Mesenchymal stem cell (in vitro differentiated cells and primary cell): ENCODE data around the gene UPP1. TPM values are rescaled to one million over a fixed set of nuclear protein-coding genes. Genes with fewer than 3 reads are reported as not detected.
A peak's percentile ranks its signal among the peaks of the same experiment; 100 is the strongest.

Source experiments
- DNase-seq: peaks from one replicate; pipeline ENCODE4 v3.0.0-alpha.2; 2013
- H2AFZ ChIP-seq: one replicate; pipeline ENCODE4 v1.6.1; 2013; ENCODE audit warnings: low read depth, mild to moderate bottlenecking, control low read depth, inconsistent platforms, low read length, moderate library complexity
- H2AK5ac ChIP-seq: 2 replicates; pipeline ENCODE4 v1.6.1; 2013; ENCODE audit warnings: low read length, moderate library complexity, mild to moderate bottlenecking, inconsistent platforms; ENCODE audit not compliant: severe bottlenecking
- H2BK120ac ChIP-seq: one replicate; pipeline ENCODE4 v1.6.1; 2013; ENCODE audit warnings: low read depth, mild to moderate bottlenecking, inconsistent platforms, low read length, moderate library complexity
- H2BK12ac ChIP-seq, 2 experiments: one replicate each; pipeline ENCODE4 v1.6.1; 2013; ENCODE audit warnings: inconsistent platforms in 2 of 2, low read length in 2 of 2, mild to moderate bottlenecking in 2 of 2, moderate library complexity in 2 of 2, control low read depth in 1 of 2
- H2BK15ac ChIP-seq: one replicate; pipeline ENCODE4 v1.6.1; 2013; ENCODE audit warnings: mild to moderate bottlenecking, low read depth, inconsistent platforms; ENCODE audit not compliant: poor library complexity, severe bottlenecking
- H2BK5ac ChIP-seq: 2 replicates; pipeline ENCODE4 v1.6.1; 2013; ENCODE audit warnings: low read depth, mild to moderate bottlenecking, low read length, control low read depth, inconsistent platforms; ENCODE audit not compliant: poor library complexity, severe bottlenecking
- H3K14ac ChIP-seq, 2 experiments: one replicate each; pipeline ENCODE4 v1.6.1; 2013; ENCODE audit warnings: inconsistent platforms in 2 of 2, low read length in 2 of 2, control low read depth in 1 of 2, mild to moderate bottlenecking in 1 of 2, moderate library complexity in 1 of 2
- H3K18ac ChIP-seq, 2 experiments: one replicate each; pipeline ENCODE4 v1.6.1; 2013; ENCODE audit warnings: inconsistent platforms in 2 of 2, low read length in 2 of 2, control low read depth in 1 of 2, low read depth in 1 of 2, mild to moderate bottlenecking in 1 of 2
- H3K23ac ChIP-seq, 2 experiments: one replicate each; pipeline ENCODE4 v1.6.1; 2013; ENCODE audit warnings: inconsistent platforms in 2 of 2, low read length in 2 of 2, mild to moderate bottlenecking in 2 of 2, moderate library complexity in 2 of 2, control low read depth in 1 of 2
- H3K27ac ChIP-seq: 2 replicates; pipeline ENCODE4 v1.5.1; 2013; ENCODE audit warnings: mild to moderate bottlenecking, moderate library complexity, low read length, control low read depth, inconsistent platforms; ENCODE audit not compliant: poor library complexity, severe bottlenecking
- H3K27me3 ChIP-seq, 2 experiments: 2 replicates each; pipeline versions ENCODE4 v1.6.1 to v1.7.0; 2013; ENCODE audit warnings: low read length in 2 of 2, mild to moderate bottlenecking in 2 of 2, moderate library complexity in 2 of 2, control low read depth in 1 of 2, inconsistent platforms in 1 of 2; ENCODE audit not compliant: control insufficient read depth in 1 of 2, insufficient read depth in 1 of 2
- H3K36me3 ChIP-seq, 2 experiments: 2 replicates each; pipeline versions ENCODE4 v1.6.1 to v1.7.0; 2013; ENCODE audit warnings: low read length in 2 of 2, control low read depth in 1 of 2, inconsistent platforms in 1 of 2, low read depth in 1 of 2, mild to moderate bottlenecking in 1 of 2; ENCODE audit not compliant: insufficient read depth in 2 of 2, control insufficient read depth in 1 of 2
- H3K4ac ChIP-seq, 2 experiments: one replicate each; pipeline ENCODE4 v1.6.1; 2013; ENCODE audit warnings: inconsistent platforms in 2 of 2, low read length in 2 of 2, mild to moderate bottlenecking in 2 of 2, moderate library complexity in 2 of 2, control low read depth in 1 of 2, low read depth in 1 of 2
- H3K4me1 ChIP-seq: 2 replicates; pipeline ENCODE4 v1.6.1; 2013; ENCODE audit warnings: low read depth, low read length, control low read depth; ENCODE audit not compliant: control insufficient read depth, insufficient read depth
- H3K4me2 ChIP-seq: 2 replicates; pipeline ENCODE4 v1.6.1; 2013; ENCODE audit warnings: low read length, mild to moderate bottlenecking, inconsistent platforms; ENCODE audit not compliant: poor library complexity, severe bottlenecking
- H3K4me3 ChIP-seq, 2 experiments: 2 replicates each; pipeline versions ENCODE4 v1.5.1 to v1.7.0; 2013; ENCODE audit warnings: low read length in 2 of 2, mild to moderate bottlenecking in 2 of 2, control low read depth in 1 of 2, low read depth in 1 of 2; ENCODE audit not compliant: insufficient read depth in 1 of 2
- H3K79me1 ChIP-seq: replicated peaks from 2 replicates; pipeline ENCODE4 v1.6.1; 2013; ENCODE audit warnings: mild to moderate bottlenecking, control low read depth, low read length, inconsistent platforms; ENCODE audit not compliant: poor library complexity, severe bottlenecking
- H3K9ac ChIP-seq: 2 replicates; pipeline ENCODE4 v1.7.0; 2013; ENCODE audit warnings: mild to moderate bottlenecking, low read length, moderate library complexity
- H3K9me3 ChIP-seq: 2 replicates; pipeline ENCODE4 v1.7.0; 2013; ENCODE audit warnings: mild to moderate bottlenecking, low read length; ENCODE audit not compliant: control insufficient read depth
- H4K8ac ChIP-seq: one replicate; pipeline ENCODE4 v1.6.1; 2013; ENCODE audit warnings: inconsistent platforms, mild to moderate bottlenecking, low read length, moderate library complexity
- H4K91ac ChIP-seq: one replicate; pipeline ENCODE4 v1.6.1; 2013; ENCODE audit warnings: mild to moderate bottlenecking, low read length, inconsistent platforms
- WGBS: methylation state at CpG from one replicate; pipeline ENCODE4 v1.1.7; 2013; ENCODE audit warnings: mixed read lengths; 5-methylcytosine and 5-hydroxymethylcytosine counted together
- polyA plus RNA-seq, 2 experiments: library from polyadenylated mRNA; stranded (reverse); fragments of 200-250 nt; gene quantifications; one replicate each; pipeline ENCODE4 v1.2.3, GENCODE V29; 2013

UPP1 gene
- polyA plus RNA-seq (2013, experiment 1 of 2): 38.2 TPM
- 37.1 TPM for polyA plus RNA-seq (2013, experiment 2 of 2)

DNA sequence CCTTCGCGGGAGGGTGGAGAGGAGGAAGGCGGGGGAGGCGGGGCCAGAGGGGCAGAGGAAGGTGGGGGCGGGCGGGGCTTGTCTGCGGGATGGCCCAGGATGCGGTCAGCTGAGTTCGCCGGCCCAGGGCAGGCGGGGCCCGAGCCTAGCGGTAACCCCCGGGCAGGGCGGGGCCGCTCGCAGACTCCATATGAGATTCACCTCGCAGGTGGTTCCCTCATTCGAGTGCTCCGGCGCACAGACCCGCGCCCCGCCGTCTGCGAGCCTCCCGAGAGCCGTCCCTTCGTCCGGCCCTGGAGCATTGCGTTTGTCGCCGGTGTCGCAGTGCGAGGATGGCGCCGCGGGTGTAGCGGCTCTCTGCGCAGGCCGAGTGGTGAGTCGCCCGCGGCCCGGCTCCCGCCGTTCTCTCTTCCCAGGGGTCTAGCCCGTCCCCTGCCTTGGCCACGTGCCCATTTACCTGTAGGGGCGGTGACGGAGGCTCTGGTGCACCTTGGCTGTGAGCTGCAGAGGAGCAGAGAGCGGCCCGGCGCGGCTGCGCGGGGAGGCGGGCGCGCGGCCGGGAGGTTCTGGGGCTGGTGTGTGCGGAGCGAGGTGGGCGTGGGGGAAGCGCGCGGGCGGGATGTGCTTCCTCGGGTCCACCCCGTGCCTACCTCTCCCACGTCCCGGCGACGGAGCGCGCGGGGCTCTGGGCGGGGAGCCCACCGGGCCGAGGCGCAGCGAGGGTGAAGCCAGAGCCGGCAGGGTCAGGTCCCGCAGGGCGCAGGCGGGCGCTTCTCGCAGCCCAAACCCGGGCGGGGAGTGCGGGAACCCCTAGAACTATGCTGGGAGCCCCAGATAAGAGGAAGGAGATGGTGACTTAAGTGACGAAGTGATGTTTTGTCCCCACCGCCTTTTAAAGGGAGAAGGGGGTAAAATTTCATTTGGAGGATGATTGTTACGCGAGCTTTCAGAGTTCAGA is at the start of gene UPP1:
TSS of gene UPP1 (plus strand) at position 220 of the 958 bp plus-strand sequence. CDS start 5,519 bp downstream, outside the sequence.
- Histone ChIP-seq H3K18ac (peak within 1 kb of the TSS; percentile 97 to 99), H2AK5ac (peak within 1 kb of the TSS; percentile 23), H2BK5ac (peak within 1 kb of the TSS; percentile 71), H3K36me3 (peaks cover 13 to 27% of the 10 kb centered on the region in 2 experiments), H4K8ac (peak within 1 kb of the TSS; percentile 93), H3K4ac (peak within 1 kb of the TSS; percentile 88 to 96), H3K14ac (peak within 1 kb of the TSS in 1 of 2 experiments; percentile 57), H2BK12ac (peak within 1 kb of the TSS; percentile 61 to 91), H2BK120ac (peak within 1 kb of the TSS; percentile 94), H3K23ac (peak within 1 kb of the TSS in 1 of 2 experiments; percentile 92), H3K27me3 (no peaks in the 10 kb centered on the region), H3K9ac (peak within 1 kb of the TSS; percentile 92), H3K4me1 (peaks cover 21% of the 10 kb centered on the region), H3K4me3 (peak within 1 kb of the TSS; percentile 87 to 91), H2BK15ac (peak within 1 kb of the TSS; percentile 97), H2AFZ (peak within 1 kb of the TSS; percentile 34), H3K27ac (peak within 1 kb of the TSS; percentile 96), H4K91ac (peak within 1 kb of the TSS; percentile 99), H3K9me3 (no peaks in the 10 kb centered on the region), H3K4me2 (peak within 1 kb of the TSS; percentile 58), H3K79me1 (peaks cover 15% of the 10 kb centered on the region)
- 1% methylated on average over 84 of the region's 96 CpGs for WGBS
- no peak for DNase-seq

DNA sequence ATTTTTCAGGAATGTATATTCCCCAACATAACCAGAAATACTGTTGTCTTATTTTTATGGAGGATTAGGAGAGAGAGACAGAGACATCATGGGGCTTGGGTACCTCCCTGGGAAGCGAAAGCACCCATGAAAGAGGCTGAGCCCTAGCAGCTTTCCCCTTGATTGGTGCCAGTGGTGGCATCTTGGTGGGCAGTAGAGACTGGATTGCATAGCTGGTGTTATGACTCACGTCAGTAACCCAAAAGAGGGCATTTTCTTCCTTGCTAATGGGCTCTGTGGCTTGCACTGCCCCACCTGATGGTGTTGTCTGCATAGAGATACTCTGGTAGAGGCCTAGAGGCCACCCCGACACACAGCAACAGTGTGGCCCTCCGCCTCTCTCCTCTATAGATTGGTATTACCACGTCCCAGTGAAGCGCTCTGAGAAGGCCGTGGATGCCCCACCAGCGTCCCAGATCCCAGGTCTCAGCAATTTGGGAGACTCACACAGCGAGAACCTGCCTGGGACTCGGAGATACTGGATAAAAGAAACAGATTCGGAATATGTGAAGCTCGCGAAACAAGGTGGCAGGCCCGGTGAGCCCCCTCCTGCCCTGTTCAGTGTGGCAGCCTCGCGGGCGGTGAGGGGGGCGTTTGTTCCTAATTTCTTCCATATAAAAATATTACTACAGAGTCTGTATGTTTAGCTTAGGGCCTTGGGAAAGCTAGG is 48.0 kb upstream of the UPP1 start:
- H3K18ac ChIP-seq: peak overlapping the region in 1 of 2 experiments; percentile 79
- H2BK15ac ChIP-seq: peak overlapping the region; percentile 17
- H2BK5ac ChIP-seq: no peak overlapping the region
- H3K4me2 ChIP-seq: no peak overlapping the region
- H3K36me3 ChIP-seq: no peaks in the 10 kb centered on the region
- no peak overlapping the region for H2BK120ac ChIP-seq
- no peak overlapping the region for H2AFZ ChIP-seq
- peak overlapping the region; percentile 3 for H4K91ac ChIP-seq
- H3K4ac ChIP-seq: peak overlapping the region in 1 of 2 experiments; percentile 71
- no peak overlapping the region for H3K14ac ChIP-seq
- no peak for DNase-seq
- no peaks in the 10 kb centered on the region for H3K79me1 ChIP-seq
- H3K4me3 ChIP-seq: no peak overlapping the region
- no peak overlapping the region for H2AK5ac ChIP-seq
- H3K9ac ChIP-seq: no peak overlapping the region
- no peak overlapping the region for H4K8ac ChIP-seq
- peaks cover 7% of the 10 kb centered on the region for H3K4me1 ChIP-seq
- H3K27me3 ChIP-seq: peaks cover 8 to 20% of the 10 kb centered on the region in 2 experiments
- H3K23ac ChIP-seq: no peak overlapping the region
- 88% methylated on average over 13 of the region's 18 CpGs for WGBS
- H2BK12ac ChIP-seq: peak overlapping the region; percentile 59 to 69
- no peak overlapping the region for H3K27ac ChIP-seq
- H3K9me3 ChIP-seq: no peaks in the 10 kb centered on the region

DNA sequence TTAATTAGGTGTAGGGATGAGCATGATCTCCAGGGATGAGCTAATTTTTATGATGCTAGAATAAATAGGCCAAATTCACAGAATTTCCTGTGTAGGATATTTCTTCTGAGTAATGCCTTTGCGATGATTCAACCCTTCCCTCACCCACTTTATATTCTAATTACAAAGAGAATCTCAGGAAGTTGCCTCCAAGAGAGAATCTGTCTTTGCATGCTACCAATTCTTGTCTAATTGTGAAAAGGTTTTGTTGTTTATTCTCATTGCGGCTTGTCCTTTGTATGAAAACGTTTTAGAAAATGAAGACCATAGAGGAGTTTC is 47.5 kb upstream of the UPP1 start:
- H3K23ac ChIP-seq: no peak overlapping the region
- no peak overlapping the region for H2BK12ac ChIP-seq
- H3K9me3 ChIP-seq: no peaks in the 10 kb centered on the region
- 8% methylated on average over 2 of the region's 3 CpGs for WGBS
- no peak overlapping the region for H3K18ac ChIP-seq
- peaks cover 3 to 16% of the 10 kb centered on the region in 2 experiments for H3K27me3 ChIP-seq
- no peak overlapping the region for H2AFZ ChIP-seq
- no peak overlapping the region for H2BK120ac ChIP-seq
- no peaks in the 10 kb centered on the region for H3K79me1 ChIP-seq
- H3K4me2 ChIP-seq: no peak overlapping the region
- no peak overlapping the region for H3K14ac ChIP-seq
- H3K4me3 ChIP-seq: no peak overlapping the region
- no peak overlapping the region for H2BK5ac ChIP-seq
- peak; percentile 59 for DNase-seq
- no peak overlapping the region for H3K27ac ChIP-seq
- H3K4me1 ChIP-seq: peaks cover 5% of the 10 kb centered on the region
- no peak overlapping the region for H3K9ac ChIP-seq
- no peak overlapping the region for H2AK5ac ChIP-seq
- H3K36me3 ChIP-seq: no peaks in the 10 kb centered on the region
- no peak overlapping the region for H4K8ac ChIP-seq
- no peak overlapping the region for H4K91ac ChIP-seq
- no peak overlapping the region for H2BK15ac ChIP-seq
- no peak overlapping the region for H3K4ac ChIP-seq

DNA sequence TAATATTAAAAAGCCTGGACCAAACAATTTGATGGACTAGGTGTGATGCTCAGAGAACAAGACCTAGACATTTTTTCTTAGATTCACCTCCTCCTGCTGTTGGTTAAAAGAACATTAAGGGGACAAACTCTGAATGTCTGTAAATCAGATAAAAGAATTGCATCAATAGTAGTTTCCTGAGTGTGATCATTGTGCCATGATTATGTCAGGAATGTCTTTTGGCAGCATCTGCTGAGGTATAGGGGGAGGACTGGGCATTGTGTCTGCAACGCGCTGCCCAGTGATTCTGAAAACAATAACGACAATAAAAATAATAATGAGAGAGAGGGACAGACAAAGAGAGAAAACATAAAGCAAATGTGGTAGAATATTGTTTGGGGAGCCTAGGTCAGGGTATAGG is 46.8 kb upstream of the UPP1 start:
- H3K79me1 ChIP-seq: no peaks in the 10 kb centered on the region
- WGBS: 70% methylated on average over 3 of the region's 3 CpGs
- no peak overlapping the region for H3K23ac ChIP-seq
- H2AK5ac ChIP-seq: no peak overlapping the region
- H3K14ac ChIP-seq: no peak overlapping the region
- H4K91ac ChIP-seq: no peak overlapping the region
- H3K18ac ChIP-seq: no peak overlapping the region
- H2BK120ac ChIP-seq: no peak overlapping the region
- H3K27me3 ChIP-seq: peaks cover 0 to 12% of the 10 kb centered on the region in 2 experiments
- no peak overlapping the region for H2BK12ac ChIP-seq
- peaks cover 5% of the 10 kb centered on the region for H3K4me1 ChIP-seq
- H2AFZ ChIP-seq: no peak overlapping the region
- no peak overlapping the region for H3K9ac ChIP-seq
- no peak overlapping the region for H3K4me3 ChIP-seq
- H3K9me3 ChIP-seq: no peaks in the 10 kb centered on the region
- DNase-seq: peak; percentile 6
- H2BK5ac ChIP-seq: no peak overlapping the region
- H2BK15ac ChIP-seq: no peak overlapping the region
- no peaks in the 10 kb centered on the region for H3K36me3 ChIP-seq
- H3K4ac ChIP-seq: no peak overlapping the region
- H3K27ac ChIP-seq: no peak overlapping the region
- no peak overlapping the region for H4K8ac ChIP-seq
- H3K4me2 ChIP-seq: no peak overlapping the region
